NCI-H82 treated with DMSO at 0.1 percent for 48 hours (cell line): Measurements from ENCODE around the gene CD99L2.
"Not testable (repeated sequence)": the region's sequence is repeated elsewhere in the genome, so short reads cannot be mapped to it uniquely, and the experiment has no call there.

Source experiments
- DNase-seq: peaks from one replicate; lab custom pipeline; 2025; ENCODE audit not compliant: unreplicated experiment; lab: John Stamatoyannopoulos, UW

Gene CD99L2

GRCh38 chrX:150897421-150898320 is 797 bp downstream of the CD99L2 start:
- no peak for DNase-seq

- no peak for DNase-seq
Measured at GRCh38 chrX:150896632-150897031, 1.8 kb downstream of the CD99L2 start.

GRCh38 chrX:150893936-150894335 is 4.5 kb downstream of the CD99L2 start:
- no peak for DNase-seq

- no peak for DNase-seq
Measured at GRCh38 chrX:150889131-150889530, 9.3 kb downstream of the CD99L2 start.

- no peak for DNase-seq
Measured at GRCh38 chrX:150887906-150888465, 10.5 kb downstream of the CD99L2 start.

- not testable (repeated sequence) for DNase-seq
Measured at GRCh38 chrX:150887268-150887667, 11.2 kb downstream of the CD99L2 start.

DNA sequence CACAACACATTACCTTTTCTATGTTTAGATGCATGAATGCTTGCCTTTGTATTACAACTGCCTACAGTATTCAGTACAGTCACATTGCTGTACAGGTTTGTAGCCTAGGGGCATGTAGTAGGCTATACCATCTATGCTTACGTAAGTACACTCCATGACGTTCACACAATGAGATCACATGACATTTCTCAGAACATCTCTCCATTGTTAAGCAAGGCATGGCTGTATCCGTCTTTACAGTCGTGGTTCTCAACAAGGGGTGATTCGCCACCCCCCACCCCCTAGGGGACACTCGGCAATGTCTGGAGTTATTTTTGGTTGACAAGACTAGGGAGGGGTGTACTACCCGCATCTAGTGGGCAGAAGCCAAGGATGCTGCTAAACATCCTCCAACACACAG is 12.1 kb downstream of the CD99L2 start:
- DNase-seq, result no peak

DNA sequence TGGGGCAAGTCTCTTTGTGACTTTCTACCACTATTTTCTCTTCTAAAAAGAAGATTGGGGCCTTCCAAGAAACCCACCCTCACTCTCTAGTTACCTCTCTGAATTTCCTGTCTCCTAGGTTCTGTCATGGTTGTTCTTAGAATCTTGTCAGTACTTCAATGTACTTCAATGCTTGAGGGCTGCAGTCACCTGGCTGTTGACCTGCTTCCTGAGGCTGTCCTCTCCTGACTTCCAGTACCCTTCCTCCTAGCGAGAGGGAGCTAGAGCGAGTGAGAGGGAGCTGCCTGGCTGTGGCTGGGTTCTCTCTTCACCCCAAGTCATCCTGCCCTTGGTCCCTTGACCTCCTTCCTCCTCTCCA is 17.7 kb downstream of the CD99L2 start:
- no peak for DNase-seq

GRCh38 chrX:150879855-150880807 is 18.3 kb downstream of the CD99L2 start:
- DNase-seq, result no peak

DNA sequence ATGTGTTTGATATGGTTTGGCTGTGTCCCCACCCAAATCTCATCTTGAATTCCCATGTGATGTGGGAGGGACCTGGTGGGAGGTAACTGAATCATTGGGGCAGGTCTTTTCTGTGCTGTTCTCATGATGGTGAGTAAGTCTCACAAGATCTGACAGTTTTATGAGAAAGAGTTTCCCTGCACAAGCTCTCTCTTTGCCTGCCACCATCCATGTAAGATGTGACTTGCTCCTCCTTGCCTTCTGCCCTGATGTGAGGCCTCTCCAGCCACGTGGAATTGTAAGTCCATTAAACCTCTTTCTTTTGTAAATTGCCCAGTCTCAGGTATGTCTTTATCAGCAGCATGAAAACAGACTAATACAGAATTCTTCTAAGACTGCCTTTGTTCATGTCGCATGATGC is 22.8 kb downstream of the CD99L2 start:
- not testable (repeated sequence) for DNase-seq

DNA sequence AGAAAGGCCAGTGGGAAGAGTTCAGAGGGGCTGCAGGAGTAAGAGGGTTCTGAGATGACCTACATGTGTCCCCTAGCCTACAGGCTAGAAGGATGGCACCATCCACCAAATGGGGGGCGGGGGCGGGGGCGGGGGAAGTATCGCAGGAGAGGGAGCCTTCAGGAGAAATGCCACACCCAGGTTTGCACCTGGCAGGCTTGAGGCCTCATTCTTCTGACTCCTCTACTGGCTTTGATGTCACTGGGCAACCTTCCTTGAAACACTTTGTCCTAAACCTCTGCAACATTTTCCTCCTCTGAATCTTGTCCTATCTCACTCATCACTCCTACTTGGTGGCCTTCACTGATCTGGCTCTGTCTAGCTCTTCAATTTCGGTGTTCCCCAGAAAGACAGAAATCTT is 24.0 kb downstream of the CD99L2 start:
- DNase-seq, result no peak

DNA sequence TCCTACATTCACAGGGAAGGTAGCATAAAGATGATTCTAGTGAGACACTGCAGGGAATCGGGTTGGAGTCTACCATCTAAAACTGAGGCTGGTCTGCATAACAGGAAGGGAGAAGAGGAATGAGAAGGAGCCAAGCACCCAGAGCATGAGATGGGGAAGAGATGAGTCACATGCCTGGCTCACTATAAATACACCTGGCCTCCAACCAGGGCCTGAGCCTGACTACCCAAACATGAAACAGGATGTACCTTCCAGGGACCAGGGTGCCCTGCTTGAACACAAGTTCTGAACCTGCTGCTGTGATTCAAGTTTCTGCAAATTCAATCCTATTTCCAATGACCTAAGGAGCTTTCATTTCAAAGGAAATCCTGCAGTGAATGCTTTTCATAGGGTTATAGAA is 24.9 kb downstream of the CD99L2 start:
- no peak for DNase-seq

GRCh38 chrX:150872773-150873336 is 25.6 kb downstream of the CD99L2 start:
- DNase-seq, result no peak

- no peak for DNase-seq
Measured at GRCh38 chrX:150871341-150871811, 27.1 kb downstream of the CD99L2 start.

DNA sequence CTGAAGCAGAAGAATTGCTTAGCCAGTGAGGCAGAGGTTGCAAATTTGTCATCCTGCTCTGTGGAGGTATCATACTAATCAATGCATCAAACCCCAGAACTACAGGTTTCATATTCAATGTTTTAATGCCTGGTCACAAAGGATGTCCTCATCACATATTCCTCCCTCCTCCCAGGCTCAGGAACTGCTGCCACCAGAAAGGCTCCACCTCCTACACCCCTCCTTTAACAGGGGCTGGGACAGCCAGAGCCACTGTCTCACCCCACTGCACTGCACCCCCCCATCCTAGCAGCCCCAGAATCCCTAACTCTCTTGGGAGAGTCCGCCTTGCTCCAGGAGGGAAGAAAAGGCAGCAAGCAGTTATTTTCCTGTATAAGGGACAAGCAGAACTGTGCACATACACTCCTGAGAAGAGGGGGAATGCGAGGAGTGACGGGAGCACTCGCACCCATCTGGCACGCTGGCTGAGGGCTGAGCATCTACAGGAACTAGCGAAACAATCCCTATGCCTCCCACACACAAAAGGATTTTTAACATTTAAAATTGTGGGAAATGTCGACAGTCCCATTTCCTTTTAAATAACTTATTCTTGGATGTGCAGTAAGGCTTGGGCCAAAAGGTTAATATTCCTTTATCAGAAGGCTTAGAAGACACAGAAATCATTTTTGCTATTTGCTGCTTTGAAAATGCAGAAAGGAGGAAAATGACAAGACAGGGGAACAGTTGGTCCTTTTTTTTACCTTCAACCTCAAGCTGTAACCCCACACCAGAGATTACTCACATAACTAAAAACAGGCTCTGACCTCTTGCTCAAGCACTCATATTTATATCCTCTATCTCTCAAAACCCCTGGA is 27.8 kb downstream of the CD99L2 start:
- no peak for DNase-seq

DNA sequence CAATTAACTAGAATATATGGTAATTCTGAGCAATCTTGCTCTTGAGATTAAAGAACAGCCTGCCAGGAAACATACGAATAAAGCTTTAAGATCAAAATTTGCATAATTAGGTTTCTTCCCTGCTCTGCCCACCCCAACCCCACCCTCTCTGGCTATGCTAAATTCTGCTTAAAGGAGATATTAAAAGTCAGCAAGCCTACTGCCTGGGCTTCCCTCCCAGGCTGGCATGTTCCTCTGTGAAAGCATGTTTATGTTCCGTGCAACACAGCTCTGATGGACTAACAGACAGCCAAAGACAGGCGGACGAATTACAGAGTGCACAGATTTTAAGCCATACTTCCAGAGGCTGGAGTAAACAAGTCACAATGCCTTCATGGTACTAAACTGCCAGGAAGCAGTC is 28.4 kb downstream of the CD99L2 start:
- no peak for DNase-seq

DNA sequence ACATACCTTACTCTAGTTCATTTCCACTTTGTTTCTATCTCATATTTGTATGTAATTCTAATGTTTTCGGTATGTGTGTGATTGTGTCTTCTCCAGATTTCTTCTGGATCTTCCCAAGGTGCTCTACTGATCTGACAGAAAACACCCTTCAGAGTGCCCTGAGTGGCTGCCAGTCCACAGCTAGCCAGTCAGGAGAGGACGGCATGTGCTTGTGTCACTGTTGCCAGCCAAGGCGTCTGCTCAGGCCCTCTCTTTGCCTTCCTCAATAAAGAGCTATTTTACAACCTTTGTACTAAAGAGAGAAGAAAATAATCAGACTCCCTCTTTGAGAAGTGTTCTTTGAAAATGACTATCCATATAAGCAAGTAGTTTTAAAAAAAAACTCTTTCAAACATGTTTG is 29.0 kb downstream of the CD99L2 start:
- DNase-seq, result no peak

- DNase-seq, result no peak
Measured at GRCh38 chrX:150868625-150869024, 29.8 kb downstream of the CD99L2 start.

GRCh38 chrX:150864127-150864526 is 34.3 kb downstream of the CD99L2 start:
- no peak for DNase-seq

- no peak for DNase-seq
Measured at GRCh38 chrX:150863191-150863590, 35.3 kb downstream of the CD99L2 start.
